Fibroblast of mammary gland (primary cell): ENCODE results near the gene ADGRG1.

Experiments
- DNase-seq: peaks from one replicate; pipeline ENCODE4 v3.0.0-alpha.2; 2010; ENCODE audit warnings: low read depth
- H3K4me3 ChIP-seq: 2 replicates; pipeline ENCODE4 v1.5.1; 2011; ENCODE audit warnings: low read depth, mild to moderate bottlenecking, low read length, moderate library complexity; ENCODE audit not compliant: control insufficient read depth
- TF ChIP-seq, protein P1 (sequence below): conservative IDR thresholded peaks from 2 replicates; pipeline ENCODE4 v1.5.1; 2011; ENCODE audit warnings: low read depth, low read length, inconsistent platforms; ENCODE audit not compliant: control insufficient read depth, insufficient read depth

ADGRG1 gene

GRCh38 chr16:57663917-57664661 is 35.7 kb downstream of the ADGRG1 start:
- no peak for DNase-seq
- TF ChIP-seq, protein P1, sequence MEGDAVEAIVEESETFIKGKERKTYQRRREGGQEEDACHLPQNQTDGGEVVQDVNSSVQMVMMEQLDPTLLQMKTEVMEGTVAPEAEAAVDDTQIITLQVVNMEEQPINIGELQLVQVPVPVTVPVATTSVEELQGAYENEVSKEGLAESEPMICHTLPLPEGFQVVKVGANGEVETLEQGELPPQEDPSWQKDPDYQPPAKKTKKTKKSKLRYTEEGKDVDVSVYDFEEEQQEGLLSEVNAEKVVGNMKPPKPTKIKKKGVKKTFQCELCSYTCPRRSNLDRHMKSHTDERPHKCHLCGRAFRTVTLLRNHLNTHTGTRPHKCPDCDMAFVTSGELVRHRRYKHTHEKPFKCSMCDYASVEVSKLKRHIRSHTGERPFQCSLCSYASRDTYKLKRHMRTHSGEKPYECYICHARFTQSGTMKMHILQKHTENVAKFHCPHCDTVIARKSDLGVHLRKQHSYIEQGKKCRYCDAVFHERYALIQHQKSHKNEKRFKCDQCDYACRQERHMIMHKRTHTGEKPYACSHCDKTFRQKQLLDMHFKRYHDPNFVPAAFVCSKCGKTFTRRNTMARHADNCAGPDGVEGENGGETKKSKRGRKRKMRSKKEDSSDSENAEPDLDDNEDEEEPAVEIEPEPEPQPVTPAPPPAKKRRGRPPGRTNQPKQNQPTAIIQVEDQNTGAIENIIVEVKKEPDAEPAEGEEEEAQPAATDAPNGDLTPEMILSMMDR: no peak
- H3K4me3 ChIP-seq: no peak overlapping the region

GRCh38 chr16:57664662-57665025 is 36.2 kb downstream of the ADGRG1 start:
- no peak overlapping the region for H3K4me3 ChIP-seq
- DNase-seq: no peak

DNA sequence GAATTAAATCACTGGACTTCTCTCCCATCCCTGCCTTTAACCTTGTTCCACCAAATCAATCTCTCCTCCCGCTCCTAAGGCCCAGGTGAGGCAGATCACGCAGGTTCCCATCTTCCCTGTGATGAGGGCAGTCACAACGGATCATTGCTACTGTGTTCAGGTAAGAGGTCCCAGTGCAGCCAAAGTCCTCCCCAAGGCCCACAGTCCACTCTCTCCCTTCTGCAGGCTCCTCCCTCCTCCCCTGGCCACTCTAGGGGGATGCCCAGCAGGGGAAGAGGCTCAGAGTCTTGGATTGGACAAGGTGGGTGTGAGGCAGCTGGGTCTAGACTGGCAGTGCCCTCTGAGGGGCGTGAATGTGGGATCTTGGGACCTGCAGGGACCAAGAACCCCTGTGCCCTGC is 37.1 kb downstream of the ADGRG1 start:
- H3K4me3 ChIP-seq: no peak overlapping the region
- TF ChIP-seq, protein P1: no peak
- no peak for DNase-seq

More at GRCh38 chr16:57664662-57665025, 36.2 kb downstream of the ADGRG1 start:
- TF ChIP-seq, protein P1: no peak

DNA sequence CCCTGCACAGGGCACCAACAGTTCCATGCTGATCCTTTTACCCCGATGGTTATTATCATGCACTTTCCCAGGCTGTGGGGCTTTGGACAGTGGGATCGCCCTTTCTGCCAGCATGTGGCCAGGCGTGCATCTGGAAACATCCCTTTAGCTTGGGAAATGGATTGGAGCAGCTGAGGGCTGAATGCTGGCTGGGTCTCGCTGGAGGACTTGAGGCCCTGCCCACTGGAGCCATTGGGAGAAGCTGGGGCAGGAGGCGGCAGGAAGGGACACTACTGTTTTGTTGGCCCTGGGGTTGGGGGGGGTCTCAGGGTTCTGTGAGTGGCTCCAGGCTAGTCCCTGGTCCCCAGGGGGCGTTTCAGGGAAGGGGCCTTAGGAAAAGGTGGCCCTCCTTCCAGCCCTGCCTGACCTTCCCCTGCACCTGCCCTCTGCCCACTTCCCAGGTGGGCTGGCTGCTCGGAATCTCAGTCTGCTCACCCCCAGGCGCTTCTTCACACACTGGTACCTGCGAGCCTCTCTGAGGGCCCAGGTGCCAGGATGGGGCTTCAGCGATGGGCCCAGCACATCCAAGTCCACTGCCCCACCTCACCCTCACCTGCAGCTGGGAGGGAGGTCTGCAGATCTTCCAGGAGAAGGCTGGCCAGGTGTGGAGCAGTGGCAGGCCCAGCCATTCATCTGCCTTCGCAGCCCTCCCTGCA is 38.1 kb downstream of the ADGRG1 start:
- no peak for DNase-seq
- TF ChIP-seq, protein P1: no peak
- no peak overlapping the region for H3K4me3 ChIP-seq

DNA sequence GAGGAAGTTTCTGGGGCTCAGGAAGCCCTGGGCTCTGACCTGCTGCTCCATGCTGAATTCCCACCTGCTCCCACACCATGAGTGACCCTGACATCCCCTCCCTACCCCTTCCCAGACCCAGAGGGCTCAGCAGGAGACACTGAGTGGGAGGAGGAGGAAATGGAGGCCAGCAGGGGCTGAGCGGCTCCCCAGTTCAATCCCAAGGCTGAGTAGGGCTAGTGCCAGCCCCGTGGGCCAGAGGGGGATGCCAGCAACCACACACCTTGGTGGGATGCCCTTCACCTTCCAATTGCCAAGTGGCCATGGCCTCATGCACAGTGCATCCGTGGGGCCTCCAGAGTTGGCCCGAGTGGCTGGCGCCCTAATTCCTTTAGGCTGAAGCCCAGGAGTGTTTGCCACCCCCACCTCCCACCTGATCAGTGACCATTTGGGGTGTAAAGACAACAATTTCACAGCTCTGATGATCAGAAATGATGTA is 38.7 kb downstream of the ADGRG1 start:
- no peak for DNase-seq
- no peak overlapping the region for H3K4me3 ChIP-seq
- TF ChIP-seq, protein P1: no peak

DNA sequence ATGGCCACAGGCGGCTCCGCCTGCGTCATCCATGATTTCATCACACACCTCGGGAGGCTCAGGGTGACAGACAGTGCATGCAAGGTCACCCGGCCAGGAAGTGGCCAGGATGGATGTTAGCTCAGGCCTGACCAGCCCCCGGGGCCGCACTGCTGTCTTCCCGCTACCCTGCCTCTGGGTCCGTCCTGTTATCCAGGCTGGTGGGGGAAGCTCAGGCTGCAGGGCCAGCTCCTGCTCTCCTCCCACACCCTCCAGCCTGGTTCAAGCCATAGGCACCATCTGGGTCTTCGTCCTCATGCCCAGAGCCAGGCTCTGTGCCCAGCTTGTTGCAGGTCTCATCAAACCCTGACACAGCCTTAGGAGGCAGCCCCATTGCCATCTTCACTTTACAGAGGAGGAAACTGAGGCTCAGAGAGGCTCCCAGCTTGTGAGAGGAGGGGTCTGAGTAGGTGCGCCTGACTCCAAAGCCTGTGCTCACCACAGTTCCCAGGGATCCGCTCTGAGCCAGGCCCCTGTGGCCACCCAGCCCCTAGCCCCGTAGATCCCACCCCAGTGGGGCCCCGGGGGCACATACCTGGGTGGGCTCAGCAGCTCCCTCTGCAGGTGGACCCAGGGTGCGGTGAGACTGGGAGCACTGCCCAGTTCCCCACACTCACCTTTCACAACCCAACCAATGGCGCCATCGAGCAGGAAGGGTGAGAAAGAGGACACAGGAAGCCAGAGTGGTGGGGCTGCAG is 39.3 kb downstream of the ADGRG1 start:
- TF ChIP-seq, protein P1: no peak
- peak; percentile 52 for DNase-seq
- H3K4me3 ChIP-seq: no peak overlapping the region
